CD14-positive monocyte (primary cell): Measurements from ENCODE around the gene ME1. TPM values are rescaled to one million over a fixed set of nuclear protein-coding genes. Genes with fewer than 3 reads are reported as not detected.

Experiments used
- DNase-seq, 3 donors: peaks; one replicate each; pipeline ENCODE4 v3.0.0-alpha.2; 2011 to 2022
- H2AFZ ChIP-seq: 2 replicates; pipeline ENCODE4 v1.6.0; 2012; ENCODE audit warnings: mild to moderate bottlenecking, low read depth, low read length, inconsistent platforms; ENCODE audit not compliant: insufficient read depth, poor library complexity, severe bottlenecking
- H3K27ac ChIP-seq, 2 donors: 1 replicate in 1 of 2; 2 replicates in 1 of 2; pipeline ENCODE4 v1.5.1; 2012 to 2013; ENCODE audit warnings: low read length in 2 of 2, control low read depth in 1 of 2, inconsistent platforms in 1 of 2, low read depth in 1 of 2, mild to moderate bottlenecking in 1 of 2
- H3K27me3 ChIP-seq, 2 donors: one replicate each; pipeline versions ENCODE4 v1.6.0 to v1.6.1; 2011 to 2013; ENCODE audit warnings: low read length in 2 of 2; ENCODE audit not compliant: control insufficient read depth in 2 of 2, insufficient read depth in 2 of 2
- H3K36me3 ChIP-seq, 2 donors: replicated peaks in 1 of 2; 1 replicate in 1 of 2; 2 replicates in 1 of 2; pipeline versions ENCODE4 v1.5.1 to v1.6.1; 2012 to 2013; ENCODE audit warnings: low read length in 2 of 2, control low read depth in 1 of 2, inconsistent platforms in 1 of 2, mild to moderate bottlenecking in 1 of 2; ENCODE audit not compliant: insufficient read depth in 2 of 2, control insufficient read depth in 1 of 2
- H3K4me1 ChIP-seq, 2 donors: 1 replicate in 1 of 2; 2 replicates in 1 of 2; pipeline versions ENCODE4 v1.5.1 to v1.6.1; 2012 to 2013; ENCODE audit warnings: low read length in 2 of 2, control low read depth in 1 of 2, inconsistent platforms in 1 of 2, mild to moderate bottlenecking in 1 of 2, moderate library complexity in 1 of 2; ENCODE audit not compliant: insufficient read depth in 2 of 2, control insufficient read depth in 1 of 2
- H3K4me2 ChIP-seq: replicated peaks from 2 replicates; pipeline ENCODE3; 2012; ENCODE audit warnings: low read length, moderate library complexity, mild to moderate bottlenecking; ENCODE audit not compliant: poor library complexity, severe bottlenecking; ENCODE audit errors: extremely low read depth
- H3K4me3 ChIP-seq, 3 experiments: fragments of 200-600 bp in 1 of 3; sonication (generic) in 1 of 3; replicated peaks in 1 of 3; 1 replicate in 2 of 3; 2 replicates in 1 of 3; pipeline ENCODE4 v1.5.1; 2011 to 2013; ENCODE audit warnings: low read length in 3 of 3, mild to moderate bottlenecking in 3 of 3, control low read depth in 2 of 3, low read depth in 2 of 3, inconsistent platforms in 1 of 3, moderate library complexity in 1 of 3
- H3K79me2 ChIP-seq: 2 replicates; pipeline ENCODE4 v1.6.0; 2012; ENCODE audit warnings: mild to moderate bottlenecking, control low read depth, inconsistent platforms, low read length, moderate library complexity; ENCODE audit not compliant: insufficient read depth
- H3K9ac ChIP-seq: 2 replicates; pipeline ENCODE4 v1.6.0; 2017; ENCODE audit warnings: low read length, mild to moderate bottlenecking; ENCODE audit not compliant: insufficient read depth, poor library complexity, severe bottlenecking
- H3K9me3 ChIP-seq, 2 donors: replicated peaks in 1 of 2; 1 replicate in 1 of 2; 2 replicates in 1 of 2; pipeline versions ENCODE4 v1.5.1 to v1.6.1; 2012 to 2013; ENCODE audit warnings: low read length in 2 of 2, control low read depth in 1 of 2; ENCODE audit not compliant: control insufficient read depth in 1 of 2, insufficient read depth in 1 of 2
- H4K20me1 ChIP-seq: 2 replicates; pipeline ENCODE4 v1.6.0; 2012; ENCODE audit warnings: mild to moderate bottlenecking, low read length, control low read depth, moderate library complexity; ENCODE audit not compliant: insufficient read depth
- H3K27ac Mint-ChIP-seq, 7 donors: one replicate each; pipeline ENCODE4 v1.8.0; 2020; ENCODE audit warnings: mild to moderate bottlenecking in 7 of 7, mixed read lengths in 7 of 7, moderate library complexity in 6 of 7, inconsistent platforms in 2 of 7
- H3K27me3 Mint-ChIP-seq, 3 donors: one replicate each; pipeline ENCODE4 v1.8.0; 2021 to 2022; ENCODE audit warnings: low read depth in 3 of 3, mild to moderate bottlenecking in 3 of 3, mixed read lengths in 3 of 3, moderate library complexity in 3 of 3, inconsistent platforms in 1 of 3
- H3K36me3 Mint-ChIP-seq, 2 donors: one replicate each; pipeline ENCODE4 v1.8.0; 2020; ENCODE audit warnings: mixed read lengths in 2 of 2, inconsistent platforms in 1 of 2, mild to moderate bottlenecking in 1 of 2
- H3K4me1 Mint-ChIP-seq: one replicate; pipeline ENCODE4 v1.8.0; 2020; ENCODE audit warnings: mild to moderate bottlenecking, mixed read lengths
- H3K4me3 Mint-ChIP-seq, 2 donors: one replicate each; pipeline ENCODE4 v1.8.0; 2020; ENCODE audit warnings: mild to moderate bottlenecking in 2 of 2, mixed read lengths in 2 of 2, moderate library complexity in 1 of 2
- H3K9me3 Mint-ChIP-seq, 7 donors: one replicate each; pipeline ENCODE4 v1.8.0; 2020 to 2022; ENCODE audit warnings: mixed read lengths in 7 of 7, mild to moderate bottlenecking in 6 of 7, moderate library complexity in 6 of 7, inconsistent platforms in 2 of 7
- CTCF ChIP-seq: fragments of 200-600 bp; IDR thresholded peaks from one replicate; pipeline ENCODE4 v1.8.0; 2022; ENCODE audit warnings: antibody characterized with exemption, mild to moderate bottlenecking
- WGBS: methylation state at CpG from one replicate; pipeline ENCODE4 v1.1.5; 2013; ENCODE audit warnings: missing lambda C conversion rate; ENCODE audit not compliant: insufficient coverage; 5-methylcytosine and 5-hydroxymethylcytosine counted together
- intact Hi-C, 2 donors: fragments of 100-400 bp; cut with micrococcal nuclease; formaldehyde crosslinking; loops; one replicate each; pipeline versions ENCODE4 v1.15.0 to v1.15.1; 2023
- polyA plus RNA-seq, 3 donors: library from polyadenylated mRNA; depleted of rRNA in 1 of 3; unstranded in 2 of 3; stranded (reverse) in 1 of 3; fragments of 300-500 nt in 2 of 3; fragments of >200 nt in 1 of 3; fragmentation: Illumina TruSeq in 2 of 3; gene quantifications; 1 replicate in 2 of 3; 2 replicates in 1 of 3; pipeline ENCODE4 v1.2.3, GENCODE V29; 2012 to 2021

Gene ME1
- polyA plus RNA-seq, 3 donors = 1.3 to 4.0 (median 2.1) TPM

- Histone ChIP-seq H3K4me2 (no peak overlapping the region), H2AFZ (no peak overlapping the region), H3K4me3 (no peak overlapping the region), H3K79me2 (no peaks in the 10 kb centered on the region), H3K27ac (no peak overlapping the region), H3K9me3 (peaks cover 7 to 12% of the 10 kb centered on the region in 2 donors), H3K4me1 (peaks cover 20 to 35% of the 10 kb centered on the region in 2 donors), H3K36me3 (no peaks in the 10 kb centered on the region), H3K9ac (no peak overlapping the region), H4K20me1 (no peaks in the 10 kb centered on the region), H3K27me3 (peaks cover 10 to 17% of the 10 kb centered on the region in 2 donors)
- H3K36me3 Mint-ChIP-seq = peaks cover 2 to 5% of the 10 kb centered on the region in 2 donors
- peaks cover 23% of the 10 kb centered on the region for H3K4me1 Mint-ChIP-seq
- no peak for TF ChIP-seq CTCF
- no CpG with 5 or more reads among the region's 1 CpG for WGBS
- H3K4me3 Mint-ChIP-seq = peak overlapping the region in 1 of 2 donors; percentile 7
- peaks cover 16 to 31% (median 21%) of the 10 kb centered on the region in 3 donors for H3K27me3 Mint-ChIP-seq
- DNase-seq = no peak
- intact Hi-C loops = no loop called here
- no peak overlapping the region for H3K27ac Mint-ChIP-seq
- H3K9me3 Mint-ChIP-seq = peaks cover 8 to 13% (median 11%) of the 10 kb centered on the region in 7 donors
These were observed 1.6 kb downstream of the ME1 start for GRCh38 chr6:83429269-83429668.

- Mint-ChIP-seq H3K36me3 (peaks cover 0 to 6% of the 10 kb centered on the region in 2 donors), H3K9me3 (peaks cover 9 to 14% (median 12%) of the 10 kb centered on the region in 7 donors), H3K4me3 (no peak overlapping the region), H3K27ac (no peak overlapping the region), H3K4me1 (peaks cover 3% of the 10 kb centered on the region), H3K27me3 (peaks cover 10 to 17% (median 13%) of the 10 kb centered on the region in 3 donors)
- Histone ChIP-seq H2AFZ (no peak overlapping the region), H4K20me1 (no peaks in the 10 kb centered on the region), H3K4me1 (no peaks in the 10 kb centered on the region), H3K4me2 (no peak overlapping the region), H3K4me3 (no peak overlapping the region), H3K79me2 (no peaks in the 10 kb centered on the region), H3K36me3 (no peaks in the 10 kb centered on the region), H3K27me3 (peaks cover under 1 to 6% of the 10 kb centered on the region in 2 donors), H3K9ac (no peak overlapping the region), H3K27ac (no peak overlapping the region), H3K9me3 (peaks cover 7 to 13% of the 10 kb centered on the region in 2 donors)
- intact Hi-C loops = no loop called here
- no peak for DNase-seq
- no peak for TF ChIP-seq CTCF
- WGBS = no CpG with 5 or more reads among the region's 1 CpG
These were observed 6.3 kb downstream of the ME1 start for GRCh38 chr6:83424392-83425018.
